GM12874 (cell line): ENCODE results near the gene SDK2.

Source experiments
- CTCF ChIP-seq: IDR thresholded peaks from 2 replicates; pipeline ENCODE4 v1.5.1; 2011; ENCODE audit warnings: low read depth, mild to moderate bottlenecking, control low read depth, low read length, moderate library complexity; ENCODE audit not compliant: insufficient read depth

SDK2 gene

GRCh38 chr17:73343168-73343634 is 301.0 kb downstream of the SDK2 start:
- no peak for TF ChIP-seq CTCF

GRCh38 chr17:73342541-73343167 is 301.6 kb downstream of the SDK2 start:
- TF ChIP-seq CTCF: peak; percentile 19; the same call in 1 of the 2 replicates

- TF ChIP-seq CTCF: no peak
Measured at GRCh38 chr17:73342050-73342522, 302.2 kb downstream of the SDK2 start.

- TF ChIP-seq CTCF: no peak
Measured at GRCh38 chr17:73341350-73342049, 302.7 kb downstream of the SDK2 start.

GRCh38 chr17:73340093-73340596 is 304.1 kb downstream of the SDK2 start:
- TF ChIP-seq CTCF: no peak

- TF ChIP-seq CTCF: no peak
Measured at GRCh38 chr17:73338566-73339197, 305.6 kb downstream of the SDK2 start.

GRCh38 chr17:73338050-73338521 is 306.2 kb downstream of the SDK2 start:
- no peak for TF ChIP-seq CTCF
